Retinal pigment epithelial cell (primary cell): ENCODE data around the gene RAB13.

Experiments used
- DNase-seq: peaks from one replicate; pipeline ENCODE4 v3.0.0-alpha.2; 2010; ENCODE audit warnings: low read depth
- H3K4me3 ChIP-seq: 2 replicates; pipeline ENCODE4 v1.5.1; 2011; ENCODE audit warnings: mild to moderate bottlenecking, low read length, control low read depth, moderate library complexity
- TF ChIP-seq, protein P1 (sequence below): conservative IDR thresholded peaks from 2 replicates; pipeline ENCODE4 v1.5.1; 2011; ENCODE audit warnings: low read depth, low read length, control low read depth, inconsistent platforms

RAB13 gene

DNA sequence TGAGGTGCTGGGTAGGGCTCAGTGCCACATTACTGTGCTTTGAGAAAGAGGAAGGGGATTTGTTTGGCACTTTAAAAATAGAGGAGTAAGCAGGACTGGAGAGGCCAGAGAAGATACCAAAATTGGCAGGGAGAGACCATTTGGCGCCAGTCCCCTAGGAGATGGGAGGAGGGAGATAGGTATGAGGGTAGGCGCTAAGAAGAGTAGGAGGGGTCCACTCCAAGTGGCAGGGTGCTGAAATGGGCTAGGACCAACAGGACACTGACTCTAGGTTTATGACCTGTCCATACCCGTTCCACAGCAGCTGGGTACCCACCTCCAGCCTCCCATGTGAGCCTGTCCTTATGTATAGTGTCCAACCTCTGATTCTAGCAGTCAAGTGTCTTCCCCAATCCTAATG, 26.7 kb downstream of the RAB13 start:
- no peak overlapping the region for H3K4me3 ChIP-seq
- DNase-seq = no peak
- TF ChIP-seq, protein P1, sequence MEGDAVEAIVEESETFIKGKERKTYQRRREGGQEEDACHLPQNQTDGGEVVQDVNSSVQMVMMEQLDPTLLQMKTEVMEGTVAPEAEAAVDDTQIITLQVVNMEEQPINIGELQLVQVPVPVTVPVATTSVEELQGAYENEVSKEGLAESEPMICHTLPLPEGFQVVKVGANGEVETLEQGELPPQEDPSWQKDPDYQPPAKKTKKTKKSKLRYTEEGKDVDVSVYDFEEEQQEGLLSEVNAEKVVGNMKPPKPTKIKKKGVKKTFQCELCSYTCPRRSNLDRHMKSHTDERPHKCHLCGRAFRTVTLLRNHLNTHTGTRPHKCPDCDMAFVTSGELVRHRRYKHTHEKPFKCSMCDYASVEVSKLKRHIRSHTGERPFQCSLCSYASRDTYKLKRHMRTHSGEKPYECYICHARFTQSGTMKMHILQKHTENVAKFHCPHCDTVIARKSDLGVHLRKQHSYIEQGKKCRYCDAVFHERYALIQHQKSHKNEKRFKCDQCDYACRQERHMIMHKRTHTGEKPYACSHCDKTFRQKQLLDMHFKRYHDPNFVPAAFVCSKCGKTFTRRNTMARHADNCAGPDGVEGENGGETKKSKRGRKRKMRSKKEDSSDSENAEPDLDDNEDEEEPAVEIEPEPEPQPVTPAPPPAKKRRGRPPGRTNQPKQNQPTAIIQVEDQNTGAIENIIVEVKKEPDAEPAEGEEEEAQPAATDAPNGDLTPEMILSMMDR = no peak

DNA sequence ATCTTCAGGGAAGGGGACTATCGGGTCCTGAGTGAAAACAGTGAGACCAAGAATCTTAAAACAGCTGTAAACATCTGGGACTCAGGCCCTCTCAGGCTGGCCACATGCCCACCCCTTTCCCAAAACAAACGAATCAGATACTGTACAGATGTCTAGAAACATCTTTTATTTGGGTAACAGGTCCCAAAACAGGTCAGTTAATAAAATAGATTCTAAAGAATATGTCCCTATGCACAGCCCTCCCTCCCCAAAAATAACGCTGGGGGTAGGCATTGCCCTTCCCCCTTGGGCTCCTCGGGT, 27.2 kb downstream of the RAB13 start:
- peak overlapping the region; percentile 26 for H3K4me3 ChIP-seq
- no peak for DNase-seq
- TF ChIP-seq, protein P1 = no peak

GRCh38 chr1:153958111-153958960, 27.8 kb downstream of the RAB13 start, which contains the start of gene CRTC2:
Gene CRTC2 (minus strand): TSS chr1:153958612. CDS start chr1:153958497, 115 bp downstream.
- peak; percentile 96 for DNase-seq
- TF ChIP-seq, protein P1 = no peak

GRCh38 chr1:153957744-153958110, 28.4 kb downstream of the RAB13 start:
- no peak for DNase-seq
- H3K4me3 ChIP-seq = peak overlapping the region; percentile 94
- TF ChIP-seq, protein P1 = no peak

More at GRCh38 chr1:153958111-153958960, 27.8 kb downstream of the RAB13 start, which contains the start of gene CRTC2:
- H3K4me3 ChIP-seq = peak within 1 kb of the TSS; percentile 94

GRCh38 chr1:153956997-153957715, 29.0 kb downstream of the RAB13 start:
- TF ChIP-seq, protein P1 = no peak
- peak overlapping the region; percentile 94 for H3K4me3 ChIP-seq
- no peak for DNase-seq

GRCh38 chr1:153954826-153955225, 31.3 kb downstream of the RAB13 start:
- DNase-seq = no peak
- TF ChIP-seq, protein P1 = no peak
- H3K4me3 ChIP-seq = no peak overlapping the region
